Sigmoid colon (tissue), 7 donors: ENCODE measurements around the gene AFDN. TPM values are rescaled to one million over a fixed set of nuclear protein-coding genes. Genes with fewer than 3 reads are reported as not detected.

Experiments used
- DNase-seq: peaks from one replicate; pipeline ENCODE4 v3.0.0-alpha.2; 2019
- H3K27ac ChIP-seq, 4 donors: fragments of 200-600 bp; sonication (generic); one replicate each; pipeline ENCODE4 v1.5.1; 2016 to 2019; ENCODE audit warnings: mild to moderate bottlenecking in 1 of 4
- H3K27me3 ChIP-seq, 3 donors: fragments of 200-600 bp; sonication (generic); one replicate each; pipeline ENCODE4 v1.5.1; 2019; ENCODE audit warnings: mild to moderate bottlenecking in 1 of 3
- H3K36me3 ChIP-seq, 4 donors: fragments of 200-600 bp; sonication (generic); one replicate each; pipeline ENCODE4 v1.5.1; 2016 to 2019
- H3K4me1 ChIP-seq, 4 donors: fragments of 200-600 bp; sonication (generic); one replicate each; pipeline ENCODE4 v1.5.1; 2017 to 2019
- H3K4me3 ChIP-seq, 4 donors: fragments of 200-600 bp; sonication (generic); one replicate each; pipeline ENCODE4 v1.5.1; 2017 to 2019; ENCODE audit warnings: mild to moderate bottlenecking in 2 of 4, moderate library complexity in 1 of 4
- H3K9me3 ChIP-seq, 4 donors: fragments of 200-600 bp in 3 of 4; sonication (generic) in 3 of 4; one replicate each; pipeline versions ENCODE4 v1.5.1 to v1.6.1; 2013 to 2019
- EP300 ChIP-seq, 4 donors: sonication (generic); formaldehyde crosslinking; IDR thresholded peaks; one replicate each; pipeline ENCODE4 v1.6.1; 2017; ENCODE audit warnings: antibody characterized with exemption in 4 of 4
- POLR2A ChIP-seq, 2 donors: fragments of 450-650 bp; IDR thresholded peaks; one replicate each; pipeline ENCODE4 v1.6.1; 2016; ENCODE audit warnings: antibody characterized with exemption in 2 of 2, mild to moderate bottlenecking in 2 of 2, moderate library complexity in 2 of 2
- POLR2AphosphoS5 ChIP-seq, 4 donors: sonication (generic); formaldehyde crosslinking; IDR thresholded peaks; one replicate each; pipeline ENCODE4 v1.6.1; 2017; ENCODE audit warnings: antibody characterized with exemption in 4 of 4
- WGBS, 2 donors: extraction: QIAGEN DNeasy Blood & Tissue Kit; methylation state at CpG; one replicate each; pipeline ENCODE4 v1.1.7; 2013; 5-methylcytosine and 5-hydroxymethylcytosine counted together
- intact Hi-C: fragments of 100-400 bp; cut with DNase I; formaldehyde crosslinking; loops from one replicate; pipeline ENCODE4 v1.15.1; 2023
- polyA plus RNA-seq, 3 donors: library from polyadenylated mRNA; stranded (reverse); fragments of 200-250 nt; gene quantifications; one replicate each; pipeline ENCODE4 v1.2.3, GENCODE V29; 2013
- total RNA-seq, 4 donors: library from RNA; depleted of rRNA; stranded (reverse); fragments of >200 nt; gene quantifications; one replicate each; pipeline ENCODE4 v1.1.0, GENCODE V29; 2016
- TF ChIP-seq, protein P1 (sequence below), 4 experiments: fragments of 450-650 bp in 3 of 4; fragments of 200-600 bp in 1 of 4; IDR thresholded peaks; one replicate each; pipeline ENCODE4 v1.5.1; 2016 to 2019; ENCODE audit warnings: antibody characterized with exemption in 4 of 4, mild to moderate bottlenecking in 3 of 4, moderate library complexity in 2 of 4
- donor health status: healthy with polysubstance abuse.
- donor health status: Bipolar disorder and iron deficiency.
- donor health status: healthy.

The AFDN gene
- total and polyA plus RNA-seq, 7 donors = 43.2 to 104 (median 83.6) TPM

DNA sequence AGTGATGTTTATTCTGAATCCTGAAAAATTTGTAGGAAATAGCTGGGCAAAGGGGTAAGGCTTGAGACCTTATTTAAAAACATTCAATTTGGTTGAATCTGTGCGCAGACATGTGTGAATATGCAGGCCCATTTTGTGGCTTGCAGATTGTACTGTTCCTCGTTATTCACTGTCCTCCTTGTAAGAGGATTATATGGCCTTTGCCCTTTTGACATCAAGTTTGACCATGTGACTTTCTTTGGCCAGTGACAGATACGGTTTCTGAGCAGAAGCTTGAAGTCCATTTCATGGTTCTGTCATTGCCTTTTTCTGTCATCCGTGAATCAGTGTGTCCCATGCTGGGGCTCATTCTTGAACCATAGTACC is 13.4 kb downstream of the AFDN start:
- Histone ChIP-seq H3K4me3 (no peak overlapping the region), H3K9me3 (no peaks in the 10 kb centered on the region), H3K36me3 (no peaks in the 10 kb centered on the region), H3K4me1 (peaks cover 0 to 51% (median 38%) of the 10 kb centered on the region in 4 donors), H3K27ac (no peak overlapping the region), H3K27me3 (no peaks in the 10 kb centered on the region)
- no peak for DNase-seq
- TF ChIP-seq EP300 (IDR thresholded peaks at IDR 0.05) (no peak), POLR2AphosphoS5 (IDR thresholded peaks at IDR 0.05) (no peak), POLR2A (IDR thresholded peaks at IDR 0.05) (no peak)
- TF ChIP-seq, protein P1, sequence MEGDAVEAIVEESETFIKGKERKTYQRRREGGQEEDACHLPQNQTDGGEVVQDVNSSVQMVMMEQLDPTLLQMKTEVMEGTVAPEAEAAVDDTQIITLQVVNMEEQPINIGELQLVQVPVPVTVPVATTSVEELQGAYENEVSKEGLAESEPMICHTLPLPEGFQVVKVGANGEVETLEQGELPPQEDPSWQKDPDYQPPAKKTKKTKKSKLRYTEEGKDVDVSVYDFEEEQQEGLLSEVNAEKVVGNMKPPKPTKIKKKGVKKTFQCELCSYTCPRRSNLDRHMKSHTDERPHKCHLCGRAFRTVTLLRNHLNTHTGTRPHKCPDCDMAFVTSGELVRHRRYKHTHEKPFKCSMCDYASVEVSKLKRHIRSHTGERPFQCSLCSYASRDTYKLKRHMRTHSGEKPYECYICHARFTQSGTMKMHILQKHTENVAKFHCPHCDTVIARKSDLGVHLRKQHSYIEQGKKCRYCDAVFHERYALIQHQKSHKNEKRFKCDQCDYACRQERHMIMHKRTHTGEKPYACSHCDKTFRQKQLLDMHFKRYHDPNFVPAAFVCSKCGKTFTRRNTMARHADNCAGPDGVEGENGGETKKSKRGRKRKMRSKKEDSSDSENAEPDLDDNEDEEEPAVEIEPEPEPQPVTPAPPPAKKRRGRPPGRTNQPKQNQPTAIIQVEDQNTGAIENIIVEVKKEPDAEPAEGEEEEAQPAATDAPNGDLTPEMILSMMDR (IDR thresholded peaks at IDR 0.05) = no peak
- 86 to 89% methylated on average over 4 of the region's 4 CpGs for WGBS, 2 donors
- intact Hi-C loops = no loop called here

DNA sequence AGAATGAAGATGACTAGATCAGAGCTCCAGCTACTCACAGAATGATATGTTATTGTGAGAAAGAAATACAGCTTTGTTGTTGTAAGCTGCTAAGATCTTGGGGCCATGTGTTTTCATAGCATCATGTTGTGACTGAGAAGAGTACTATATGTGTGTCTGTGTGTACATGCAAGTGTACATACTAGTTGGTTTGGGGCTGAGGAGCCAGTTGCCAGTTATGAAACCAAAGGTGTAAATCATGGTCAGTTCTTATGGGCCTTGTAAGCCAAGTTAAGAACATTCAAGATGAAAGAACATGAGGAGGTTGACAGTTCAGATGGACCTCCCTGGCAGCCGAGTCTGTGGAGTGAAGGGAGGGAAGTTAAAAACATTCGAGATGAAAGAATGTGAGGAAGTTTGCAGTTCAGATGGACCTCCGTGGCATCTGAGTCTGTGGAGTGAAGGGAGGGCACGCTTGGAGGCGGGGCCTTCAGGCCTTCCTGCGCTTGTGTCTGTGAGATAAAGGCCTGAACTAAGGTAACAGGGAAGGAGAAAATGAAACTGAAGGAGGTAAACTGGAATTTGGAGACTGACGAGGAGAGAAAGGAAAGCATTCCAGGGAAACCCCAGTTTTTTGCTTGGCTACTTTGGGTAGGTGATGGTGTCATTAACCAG is 13.9 kb downstream of the AFDN start:
- DNase-seq = no peak
- no peaks in the 10 kb centered on the region for H3K27me3 ChIP-seq
- no peak overlapping the region for H3K27ac ChIP-seq
- H3K4me1 ChIP-seq = peaks cover 0 to 46% (median 37%) of the 10 kb centered on the region in 4 donors
- intact Hi-C loops = no loop called here
- no peaks in the 10 kb centered on the region for H3K9me3 ChIP-seq
- H3K36me3 ChIP-seq = no peaks in the 10 kb centered on the region
- H3K4me3 ChIP-seq = no peak overlapping the region
- WGBS, 2 donors = 45 to 69% methylated on average over 7 of the region's 7 CpGs
- TF ChIP-seq, protein P1 (IDR thresholded peaks at IDR 0.05) = no peak
- no peak for TF ChIP-seq POLR2AphosphoS5 (IDR thresholded peaks at IDR 0.05)
- no peak for TF ChIP-seq POLR2A (IDR thresholded peaks at IDR 0.05)
- no peak for TF ChIP-seq EP300 (IDR thresholded peaks at IDR 0.05)

DNA sequence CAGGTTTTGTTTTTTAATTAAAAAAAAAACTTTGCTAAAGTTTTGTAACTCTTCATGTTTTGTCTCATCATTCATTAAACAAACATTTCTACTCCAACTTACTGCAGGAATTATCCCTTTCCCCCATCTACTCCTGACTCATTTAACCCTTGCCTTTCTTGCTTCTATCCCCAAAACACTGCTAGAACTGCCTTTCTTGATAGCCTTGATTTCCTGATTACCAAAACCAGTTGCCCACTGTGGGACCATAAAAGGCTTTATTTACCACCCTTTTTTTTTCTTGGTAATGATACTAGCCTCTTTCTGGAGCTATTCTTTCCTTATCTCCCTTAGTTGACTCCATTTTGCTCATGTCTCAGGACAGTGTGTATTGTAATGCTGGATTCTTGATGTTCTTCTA is 15.3 kb downstream of the AFDN start:
- intact Hi-C loops = no loop called here
- no peaks in the 10 kb centered on the region for H3K36me3 ChIP-seq
- no peaks in the 10 kb centered on the region for H3K27me3 ChIP-seq
- no peak overlapping the region for H3K4me3 ChIP-seq
- peaks cover 0 to 37% (median 29%) of the 10 kb centered on the region in 4 donors for H3K4me1 ChIP-seq
- TF ChIP-seq POLR2A (IDR thresholded peaks at IDR 0.05) = no peak
- TF ChIP-seq POLR2AphosphoS5 (IDR thresholded peaks at IDR 0.05) = no peak
- no peak for TF ChIP-seq EP300 (IDR thresholded peaks at IDR 0.05)
- TF ChIP-seq, protein P1 (IDR thresholded peaks at IDR 0.05) = no peak
- H3K9me3 ChIP-seq = no peaks in the 10 kb centered on the region
- H3K27ac ChIP-seq = no peak overlapping the region
- DNase-seq = no peak

DNA sequence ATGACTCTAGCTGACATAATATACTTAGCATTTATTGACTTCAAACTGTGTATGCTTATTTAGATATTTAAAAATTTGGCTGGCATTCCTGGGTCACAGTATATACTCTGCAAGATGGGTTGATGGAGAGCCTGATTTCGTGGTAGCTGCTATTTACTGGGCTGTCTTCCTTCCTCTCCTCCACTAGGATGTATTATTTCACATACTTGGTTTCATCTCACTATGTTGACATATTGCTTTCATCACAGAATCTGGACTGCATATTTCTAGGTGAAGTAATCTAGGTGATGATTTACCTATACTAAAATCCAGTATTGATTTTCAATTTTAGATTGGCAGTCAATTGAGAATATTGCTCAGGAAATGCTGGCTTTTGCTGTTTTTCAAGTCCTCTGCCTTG is 15.7 kb downstream of the AFDN start:
- 75 to 77% methylated on average over 1 of the region's 1 CpG for WGBS, 2 donors
- no peaks in the 10 kb centered on the region for H3K36me3 ChIP-seq
- no peak overlapping the region for H3K4me3 ChIP-seq
- DNase-seq = no peak
- TF ChIP-seq POLR2A (IDR thresholded peaks at IDR 0.05) = no peak
- TF ChIP-seq EP300 (IDR thresholded peaks at IDR 0.05) = no peak
- TF ChIP-seq POLR2AphosphoS5 (IDR thresholded peaks at IDR 0.05) = no peak
- TF ChIP-seq, protein P1 (IDR thresholded peaks at IDR 0.05) = no peak
- H3K9me3 ChIP-seq = no peaks in the 10 kb centered on the region
- intact Hi-C loops = no loop called here
- no peak overlapping the region for H3K27ac ChIP-seq
- no peaks in the 10 kb centered on the region for H3K27me3 ChIP-seq
- H3K4me1 ChIP-seq = peaks cover 0 to 42% (median 32%) of the 10 kb centered on the region in 4 donors

DNA sequence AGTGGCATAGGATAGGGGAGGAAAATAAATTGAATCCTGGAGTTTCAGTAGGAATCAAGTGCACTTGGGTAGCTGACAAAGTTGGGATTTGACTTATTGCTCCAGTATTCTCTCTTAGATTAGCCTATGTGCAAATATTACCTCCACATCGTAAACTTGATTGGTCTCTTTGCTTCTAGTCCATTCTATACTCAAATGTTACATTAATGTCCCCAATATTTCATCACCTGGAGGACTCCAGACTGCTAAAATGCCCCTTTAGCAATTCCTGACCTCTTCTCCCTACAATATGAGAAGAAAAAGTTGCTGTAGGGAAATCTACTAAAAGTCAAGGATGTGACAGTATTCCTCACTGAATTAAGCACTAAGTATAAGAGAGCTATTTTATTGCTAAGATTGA is 16.3 kb downstream of the AFDN start:
- no peaks in the 10 kb centered on the region for H3K27me3 ChIP-seq
- no peaks in the 10 kb centered on the region for H3K9me3 ChIP-seq
- H3K4me3 ChIP-seq = no peak overlapping the region
- H3K27ac ChIP-seq = no peak overlapping the region
- intact Hi-C loops = no loop called here
- no peak for DNase-seq
- no peak for TF ChIP-seq POLR2AphosphoS5 (IDR thresholded peaks at IDR 0.05)
- no peak for TF ChIP-seq EP300 (IDR thresholded peaks at IDR 0.05)
- TF ChIP-seq POLR2A (IDR thresholded peaks at IDR 0.05) = no peak
- TF ChIP-seq, protein P1 (IDR thresholded peaks at IDR 0.05) = no peak
- peaks cover 0 to 47% (median 35%) of the 10 kb centered on the region in 4 donors for H3K4me1 ChIP-seq
- WGBS, 2 donors = 81 to 95% methylated on average over 1 of the region's 1 CpG
- H3K36me3 ChIP-seq = no peaks in the 10 kb centered on the region
